OCI-LY1 (cell line): ENCODE data around the gene IMPA2.
"Not testable (repeated sequence)": the region's sequence is repeated elsewhere in the genome, so short reads cannot be mapped to it uniquely, and the experiment has no call there.

ENCODE experiments used
- H2AFZ ChIP-seq: fragments of 200-600 bp; sonication (generic), shearing (Covaris generic); 2 replicates; pipeline ENCODE4 v1.6.0; 2014; ENCODE audit warnings: antibody characterized with exemption, mild to moderate bottlenecking, low read length
- H3F3A ChIP-seq: fragments of 200-600 bp; sonication (generic), shearing (Covaris generic); 2 replicates; pipeline ENCODE4 v1.6.0; 2014; ENCODE audit warnings: mild to moderate bottlenecking, antibody characterized with exemption, low read length, moderate library complexity; ENCODE audit not compliant: insufficient read depth
- H3K27ac ChIP-seq: fragments of 200-600 bp; sonication (generic); 2 replicates; pipeline ENCODE4 v1.5.1; 2014; ENCODE audit warnings: low read length, mixed run types, mild to moderate bottlenecking, low read depth; ENCODE audit not compliant: poor library complexity, severe bottlenecking
- H3K27me3 ChIP-seq: fragments of 200-600 bp; sonication (generic); 2 replicates; pipeline ENCODE4 v1.6.0; 2014; ENCODE audit warnings: antibody characterized with exemption, mild to moderate bottlenecking, low read length, moderate library complexity; ENCODE audit not compliant: insufficient read depth
- H3K36me3 ChIP-seq: fragments of 200-600 bp; sonication (generic); 2 replicates; pipeline ENCODE4 v1.6.1; 2014; ENCODE audit warnings: mild to moderate bottlenecking, antibody characterized with exemption, low read length, moderate library complexity, mixed read lengths; ENCODE audit not compliant: insufficient read depth
- H3K4me1 ChIP-seq: fragments of 200-600 bp; sonication (generic); 2 replicates; pipeline ENCODE4 v1.5.1; 2014; ENCODE audit warnings: mild to moderate bottlenecking, low read length, moderate library complexity; ENCODE audit not compliant: insufficient read depth, severe bottlenecking
- H3K4me2 ChIP-seq: fragments of 200-600 bp; sonication (generic), shearing (Covaris generic); 2 replicates; pipeline ENCODE4 v1.6.1; 2014; ENCODE audit warnings: low read length
- H3K4me3 ChIP-seq: fragments of 200-600 bp; sonication (generic); 2 replicates; pipeline ENCODE4 v1.5.1; 2014; ENCODE audit warnings: low read length, low read depth, mild to moderate bottlenecking, mixed read lengths; ENCODE audit not compliant: poor library complexity, severe bottlenecking
- H3K79me2 ChIP-seq: fragments of 200-600 bp; shearing (Covaris generic); 2 replicates; pipeline ENCODE4 v1.6.1; 2016; ENCODE audit warnings: mixed run types, low read length, mixed read lengths; ENCODE audit not compliant: insufficient read depth
- H3K9ac ChIP-seq: fragments of 200-600 bp; sonication (generic), shearing (Covaris generic); 2 replicates; pipeline ENCODE4 v1.6.1; 2014; ENCODE audit warnings: mild to moderate bottlenecking, low read length, mixed read lengths
- H3K9me2 ChIP-seq: fragments of 200-600 bp; sonication (generic), shearing (Covaris generic); 2 replicates; pipeline ENCODE4 v1.6.1; 2014; ENCODE audit warnings: low read depth, mild to moderate bottlenecking, low read length, mixed read lengths
- H3K9me3 ChIP-seq: fragments of 200-600 bp; shearing (Covaris generic); 2 replicates; pipeline ENCODE4 v1.6.1; 2014; ENCODE audit warnings: low read length, mixed read lengths
- H4K20me1 ChIP-seq: fragments of 200-600 bp; sonication (generic), shearing (Covaris generic); 2 replicates; pipeline ENCODE4 v1.6.0; 2016; ENCODE audit warnings: mild to moderate bottlenecking, low read length; ENCODE audit not compliant: insufficient read depth
- CTCF ChIP-seq: fragments of 200-600 bp; sonication (generic), shearing (Covaris generic); IDR thresholded peaks from 2 replicates; pipeline ENCODE4 v1.5.1; 2017; ENCODE audit warnings: mild to moderate bottlenecking, antibody characterized with exemption, low read length, moderate library complexity, mixed read lengths
- EZH2 ChIP-seq: fragments of 200-600 bp; sonication (generic), shearing (Covaris generic); IDR thresholded peaks from 2 replicates; pipeline ENCODE4 v1.8.0; 2017; ENCODE audit warnings: borderline replicate concordance, mixed run types, mild to moderate bottlenecking, antibody characterized with exemption, low read length, moderate library complexity, mixed read lengths

IMPA2 gene

GRCh38 chr18:11944786-11945185, 36.5 kb upstream of the IMPA2 start:
- TF ChIP-seq CTCF: no peak
- TF ChIP-seq EZH2: no peak
- Histone ChIP-seq H3K79me2 (no peaks in the 10 kb centered on the region), H3K4me2 (no peak overlapping the region), H3F3A (no peaks in the 10 kb centered on the region), H3K9me3 (no peaks in the 10 kb centered on the region), H3K9me2 (no peaks in the 10 kb centered on the region), H2AFZ (no peak overlapping the region), H3K9ac (no peak overlapping the region), H4K20me1 (no peaks in the 10 kb centered on the region), H3K4me1 (peaks cover 11% of the 10 kb centered on the region), H3K27ac (no peak overlapping the region), H3K4me3 (no peak overlapping the region), H3K36me3 (no peaks in the 10 kb centered on the region), H3K27me3 (peaks cover 4% of the 10 kb centered on the region; the same call in 1 of the 2 replicates)

GRCh38 chr18:11945834-11946659, 35.3 kb upstream of the IMPA2 start:
- not testable (repeated sequence) for H2AFZ ChIP-seq, H3K9me2 ChIP-seq, H3K79me2 ChIP-seq, H3K4me2 ChIP-seq, H3K36me3 ChIP-seq, H4K20me1 ChIP-seq, H3K27ac ChIP-seq, H3F3A ChIP-seq, H3K27me3 ChIP-seq, H3K9ac ChIP-seq, H3K9me3 ChIP-seq, H3K4me3 ChIP-seq
- H3K4me1 ChIP-seq: peaks cover 11% of the 10 kb centered on the region

- Histone ChIP-seq H2AFZ (0 out of 2 replicates have a peak overlapping the region, but pooled peaks have one; percentile 54), H3K4me1 (peaks cover 11% of the 10 kb centered on the region), H3K79me2 (no peaks in the 10 kb centered on the region), H3K4me3 (no peak overlapping the region), H3F3A (no peaks in the 10 kb centered on the region), H3K9ac (no peak overlapping the region; the same call in 1 of the 2 replicates), H3K36me3 (no peaks in the 10 kb centered on the region), H3K9me2 (no peaks in the 10 kb centered on the region), H3K27me3 (peaks cover 4% of the 10 kb centered on the region; the same call in 1 of the 2 replicates), H3K27ac (no peak overlapping the region), H3K4me2 (peak overlapping the region; percentile 42), H4K20me1 (no peaks in the 10 kb centered on the region), H3K9me3 (no peaks in the 10 kb centered on the region)
- TF ChIP-seq CTCF (no peak), EZH2 (no peak)
These were observed 34.6 kb upstream of the IMPA2 start for GRCh38 chr18:11946756-11947155.
